HCT116 (cell line): Measurements from ENCODE around the gene SLC7A8. TPM values are rescaled to one million over a fixed set of nuclear protein-coding genes. Genes with fewer than 3 reads are reported as not detected.

Experiments used
- ATAC-seq: fragments of 200-7000 bp; cut with Tn5 transposase; 2 replicates; pipeline ENCODE4 v1.9.1; 2020; ENCODE audit warnings: mild to moderate bottlenecking, moderate library complexity
- BruUV-seq: library from RNA; stranded (reverse); fragments of 400-500 nt; replicated peaks from 2 replicates; lab custom pipeline; 2021; lab: Mats Ljungman, UMichigan
- CTCF ChIA-PET: fragments of 300-600 bp; sonication (Branson Sonifier 250); formaldehyde crosslinking; loops from one replicate; lab custom pipeline; 2021; ENCODE audit warnings: antibody characterized with exemption; lab: Charles Lee
- POLR2A ChIA-PET: fragments of 300-600, 350-600 bp; sonication (Branson Sonifier 250); formaldehyde crosslinking; loops from one replicate; lab custom pipeline; 2021; ENCODE audit warnings: antibody characterized with exemption; lab: Charles Lee
- RAD21 ChIA-PET, 2 experiments: fragments of 300-600 bp; sonication (Branson Sonifier 250); formaldehyde crosslinking; loops; one replicate each; lab custom pipeline; 2023; ENCODE audit warnings: low total read pairs in 2 of 2; ENCODE audit not compliant: uncharacterized antibody in 2 of 2, unreplicated experiment in 2 of 2, low non-redundant PET in 1 of 2; lab: Charles Lee
- DNase-seq: peaks from one replicate; pipeline ENCODE4 v3.0.0-alpha.2; 2010; ENCODE audit warnings: low read depth, low spot score
- H2AFZ ChIP-seq: fragments of 200-600 bp; shearing (Covaris generic), sonication (generic); 2 replicates; pipeline ENCODE4 v1.6.1; 2017; ENCODE audit warnings: low read depth, mixed run types, mixed read lengths, antibody characterized with exemption, low read length; ENCODE audit not compliant: poor library complexity, severe bottlenecking
- H3K27ac ChIP-seq: 2 replicates; pipeline ENCODE4 v1.5.1; 2012; ENCODE audit warnings: low read depth, low read length
- H3K27me3 ChIP-seq: fragments of 200-600 bp; sonication (generic); 2 replicates; pipeline ENCODE4 v1.6.1; 2016; ENCODE audit warnings: mixed run types, low read length, mixed read lengths; ENCODE audit not compliant: insufficient read depth
- H3K36me3 ChIP-seq, 2 experiments: fragments of 200-500 bp in 1 of 2; fragments of 200-600 bp in 1 of 2; sonication (Bioruptor generic) in 1 of 2; sonication (generic) in 1 of 2; 2 replicates each; pipeline versions ENCODE4 v1.5.1 to v1.6.1; 2014 to 2016; ENCODE audit warnings: low read length in 2 of 2, inconsistent platforms in 1 of 2, mixed read lengths in 1 of 2, mixed run types in 1 of 2; ENCODE audit not compliant: insufficient read depth in 2 of 2, control insufficient read depth in 1 of 2
- H3K4me1 ChIP-seq, 2 experiments: fragments of 200-600 bp in 1 of 2; sonication (generic) in 1 of 2; 2 replicates each; pipeline versions ENCODE4 v1.5.1 to v1.6.1; 2012 to 2017; ENCODE audit warnings: low read length in 2 of 2, inconsistent platforms in 1 of 2, mild to moderate bottlenecking in 1 of 2, mixed read lengths in 1 of 2, mixed run types in 1 of 2, moderate library complexity in 1 of 2; ENCODE audit not compliant: insufficient read depth in 2 of 2, control insufficient read depth in 1 of 2
- H3K4me2 ChIP-seq: fragments of 200-600 bp; sonication (generic); 2 replicates; pipeline ENCODE4 v1.6.1; 2017; ENCODE audit warnings: mixed run types, low read length, mixed read lengths
- H3K4me3 ChIP-seq, 2 experiments: fragments of 200-600 bp in 1 of 2; sonication (generic) in 1 of 2; replicated peaks in 1 of 2; 2 replicates each; pipeline ENCODE4 v1.5.1; 2011 to 2016; ENCODE audit warnings: low read length in 2 of 2, control low read depth in 1 of 2, low read depth in 1 of 2, mild to moderate bottlenecking in 1 of 2, mixed read lengths in 1 of 2, mixed run types in 1 of 2
- H3K79me2 ChIP-seq: fragments of 200-600 bp; sonication (generic); 2 replicates; pipeline ENCODE4 v1.6.1; 2017; ENCODE audit warnings: mild to moderate bottlenecking, mixed run types, low read length, moderate library complexity, mixed read lengths; ENCODE audit not compliant: insufficient read depth
- H3K9ac ChIP-seq: fragments of 200-600 bp; sonication (generic); 2 replicates; pipeline ENCODE4 v1.6.1; 2016; ENCODE audit warnings: low read length, mixed read lengths
- H3K9me2 ChIP-seq: fragments of 200-600 bp; sonication (generic), shearing (Covaris generic); 2 replicates; pipeline ENCODE4 v1.6.1; 2017; ENCODE audit warnings: mixed run types, mild to moderate bottlenecking, moderate library complexity; ENCODE audit not compliant: insufficient read depth
- H3K9me3 ChIP-seq, 2 experiments: fragments of 200-500 bp in 1 of 2; fragments of 200-600 bp in 1 of 2; sonication (Bioruptor generic) in 1 of 2; sonication (generic) in 1 of 2; 2 replicates each; pipeline ENCODE4 v1.6.1; 2014 to 2017; ENCODE audit warnings: low read length in 2 of 2, mixed read lengths in 2 of 2, inconsistent platforms in 1 of 2, low read depth in 1 of 2, mild to moderate bottlenecking in 1 of 2, mixed run types in 1 of 2, moderate library complexity in 1 of 2; ENCODE audit not compliant: control insufficient read depth in 1 of 2, insufficient read depth in 1 of 2
- H4K20me1 ChIP-seq: fragments of 200-600 bp; sonication (generic), shearing (Covaris generic); 2 replicates; pipeline ENCODE4 v1.6.1; 2017; ENCODE audit warnings: mixed run types, mild to moderate bottlenecking, moderate library complexity; ENCODE audit not compliant: insufficient read depth
- CEBPB ChIP-seq: IDR thresholded peaks from 2 replicates; pipeline ENCODE4 v1.6.1; 2012; ENCODE audit warnings: low read depth
- ELF1 ChIP-seq: IDR thresholded peaks from 2 replicates; pipeline ENCODE4 v1.6.1; 2012; ENCODE audit warnings: low read depth, borderline replicate concordance
- EZH2 ChIP-seq: fragments of 200-600 bp; sonication (generic); IDR thresholded peaks from 2 replicates; pipeline ENCODE4 v1.6.1; 2017; ENCODE audit warnings: antibody characterized with exemption, mixed run types
- JUND ChIP-seq: IDR thresholded peaks from 2 replicates; pipeline ENCODE4 v1.6.1; 2012
- POLR2AphosphoS5 ChIP-seq: IDR thresholded peaks from 2 replicates; pipeline ENCODE4 v1.6.1; 2011; ENCODE audit warnings: mild to moderate bottlenecking, low read depth, low read length, moderate library complexity
- REST ChIP-seq: IDR thresholded peaks from 2 replicates; pipeline ENCODE4 v1.6.1; 2012; ENCODE audit warnings: low read depth
- TCF7L2 ChIP-seq: IDR thresholded peaks from 2 replicates; pipeline ENCODE4 v1.7.0; 2011; ENCODE audit warnings: borderline replicate concordance, inconsistent platforms; ENCODE audit not compliant: insufficient read depth, insufficient read length; ENCODE audit errors: extremely low read depth
- YY1 ChIP-seq: IDR thresholded peaks from 2 replicates; pipeline ENCODE4 v1.6.1; 2011; ENCODE audit warnings: low read length, low read depth, moderate library complexity, mild to moderate bottlenecking; ENCODE audit not compliant: insufficient replicate concordance; ENCODE audit errors: extremely low read depth
- ZBTB33 ChIP-seq: IDR thresholded peaks from 2 replicates; pipeline ENCODE4 v1.6.1; 2011; ENCODE audit warnings: mild to moderate bottlenecking, low read length, moderate library complexity; ENCODE audit not compliant: insufficient replicate concordance; ENCODE audit errors: extremely low read depth
- ZFX ChIP-seq: fragments of 450-650 bp; IDR thresholded peaks from 2 replicates; pipeline ENCODE4 v1.6.1; 2017
- ZNF274 ChIP-seq: fragments of 200-500 bp; sonication (Bioruptor generic); IDR thresholded peaks from 2 replicates; pipeline ENCODE4 v1.6.1; 2014; ENCODE audit warnings: mild to moderate bottlenecking, low read depth, low read length, inconsistent platforms
- intact Hi-C: fragments of 100-400 bp; cut with micrococcal nuclease; formaldehyde crosslinking; loops from 2 replicates; pipeline ENCODE4 v1.10.0; 2022
- total RNA-seq: library from RNA; stranded (reverse); gene quantifications from one replicate; pipeline ENCODE4 v1.2.1, GENCODE V29; 2021; ENCODE audit not compliant: unreplicated experiment
- TF ChIP-seq, protein P1 (sequence below): IDR thresholded peaks from 2 replicates; pipeline ENCODE4 v1.6.1; 2012
- TF ChIP-seq, protein P2 (sequence below), 3 experiments: fragments of 200-600 bp in 1 of 3; sonication (generic) in 1 of 3; IDR thresholded peaks in 2 of 3; conservative IDR thresholded peaks in 1 of 3; 2 replicates each; pipeline ENCODE4 v1.5.1; 2012 to 2017; ENCODE audit warnings: low read depth in 2 of 3, low read length in 2 of 3, antibody characterized with exemption in 1 of 3, borderline replicate concordance in 1 of 3, control low read depth in 1 of 3, mild to moderate bottlenecking in 1 of 3, mixed read lengths in 1 of 3, mixed run types in 1 of 3, moderate library complexity in 1 of 3; ENCODE audit not compliant: insufficient read depth in 1 of 3

The SLC7A8 gene
- total RNA-seq, 1 experiment from 2014 or later, result 5.3 TPM

DNA sequence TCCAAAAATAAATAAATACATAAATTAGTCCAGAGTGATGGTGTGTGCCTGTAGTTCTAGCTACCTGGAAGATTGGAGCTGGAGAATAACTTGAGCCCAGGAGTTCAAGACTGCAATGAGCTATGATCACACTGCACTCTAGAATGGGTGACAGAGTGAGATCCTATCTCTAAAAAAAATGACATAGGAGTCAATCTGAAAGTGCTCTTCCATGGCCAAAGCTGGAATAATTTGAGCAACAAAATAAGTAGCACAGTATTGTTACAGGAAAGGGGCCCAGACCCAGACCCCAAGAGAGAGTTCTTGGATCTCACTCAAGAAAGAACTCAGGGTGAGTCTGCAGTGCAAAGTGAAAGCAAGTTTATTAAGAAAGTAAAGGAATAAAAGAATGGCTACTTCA is 24.9 kb upstream of the SLC7A8 start:
- no peak overlapping the region for H3K9ac ChIP-seq
- H3K36me3 ChIP-seq, result no peaks in the 10 kb centered on the region
- H3K9me2 ChIP-seq, result no peaks in the 10 kb centered on the region
- no peaks in the 10 kb centered on the region for H3K79me2 ChIP-seq
- no peak overlapping the region for H2AFZ ChIP-seq
- TF ChIP-seq EZH2, result no peak
- TF ChIP-seq CEBPB, result no peak
- no peak for TF ChIP-seq ZNF274
- TF ChIP-seq REST, result no peak
- no peak for TF ChIP-seq JUND
- TF ChIP-seq, protein P1, sequence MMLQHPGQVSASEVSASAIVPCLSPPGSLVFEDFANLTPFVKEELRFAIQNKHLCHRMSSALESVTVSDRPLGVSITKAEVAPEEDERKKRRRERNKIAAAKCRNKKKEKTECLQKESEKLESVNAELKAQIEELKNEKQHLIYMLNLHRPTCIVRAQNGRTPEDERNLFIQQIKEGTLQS, result no peak
- no peak for TF ChIP-seq POLR2AphosphoS5
- TF ChIP-seq ELF1, result no peak
- TF ChIP-seq, protein P2, sequence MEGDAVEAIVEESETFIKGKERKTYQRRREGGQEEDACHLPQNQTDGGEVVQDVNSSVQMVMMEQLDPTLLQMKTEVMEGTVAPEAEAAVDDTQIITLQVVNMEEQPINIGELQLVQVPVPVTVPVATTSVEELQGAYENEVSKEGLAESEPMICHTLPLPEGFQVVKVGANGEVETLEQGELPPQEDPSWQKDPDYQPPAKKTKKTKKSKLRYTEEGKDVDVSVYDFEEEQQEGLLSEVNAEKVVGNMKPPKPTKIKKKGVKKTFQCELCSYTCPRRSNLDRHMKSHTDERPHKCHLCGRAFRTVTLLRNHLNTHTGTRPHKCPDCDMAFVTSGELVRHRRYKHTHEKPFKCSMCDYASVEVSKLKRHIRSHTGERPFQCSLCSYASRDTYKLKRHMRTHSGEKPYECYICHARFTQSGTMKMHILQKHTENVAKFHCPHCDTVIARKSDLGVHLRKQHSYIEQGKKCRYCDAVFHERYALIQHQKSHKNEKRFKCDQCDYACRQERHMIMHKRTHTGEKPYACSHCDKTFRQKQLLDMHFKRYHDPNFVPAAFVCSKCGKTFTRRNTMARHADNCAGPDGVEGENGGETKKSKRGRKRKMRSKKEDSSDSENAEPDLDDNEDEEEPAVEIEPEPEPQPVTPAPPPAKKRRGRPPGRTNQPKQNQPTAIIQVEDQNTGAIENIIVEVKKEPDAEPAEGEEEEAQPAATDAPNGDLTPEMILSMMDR (IDR thresholded peaks at IDR 0.05 in 2 of 3, conservative IDR thresholded peaks at IDR 0.05 in 1 of 3; ENCODE audit: borderline replicate concordance in 1 of 3, insufficient read depth in 1 of 3, low read depth in 2 of 3, low read length in 2 of 3), result no peak
- TF ChIP-seq ZFX, result no peak
- TF ChIP-seq YY1, result no peak
- TF ChIP-seq ZBTB33, result no peak
- no peak for TF ChIP-seq TCF7L2
- BruUV-seq, result no TSS peak
- ATAC-seq, result no peak
- no peak overlapping the region for H3K4me3 ChIP-seq
- DNase-seq, result no peak
- H3K4me1 ChIP-seq, result no peaks in the 10 kb centered on the region
- no peaks in the 10 kb centered on the region for H3K9me3 ChIP-seq
- intact Hi-C loops, result no loop called here
- POLR2A ChIA-PET, result no interaction called here
- CTCF ChIA-PET, result interaction anchor here (1.2 kb wide), 1 partner anchor 9 kb away, joined by 3 read pairs; no protein-coding TSS in a partner anchor
- H3K4me2 ChIP-seq, result no peak overlapping the region
- H3K27me3 ChIP-seq, result no peaks in the 10 kb centered on the region
- H4K20me1 ChIP-seq, result no peaks in the 10 kb centered on the region
- no peak overlapping the region for H3K27ac ChIP-seq
- RAD21 ChIA-PET, result no interaction called here
